Measurements from ENCODE around the gene PPP2R2C. TPM values are rescaled to one million over a fixed set of nuclear protein-coding genes. Genes with fewer than 3 reads are reported as not detected.

Gene PPP2R2C
- total and polyA plus RNA-seq, 2 of the 4 experiments (the other 2 are of a cell fraction): 0.03 TPM; not detected in 1

- no peak overlapping the region for H4K91ac ChIP-seq (ENCODE audit: insufficient read depth, low read depth, low read length)
- H3K79me1 ChIP-seq (ENCODE audit: low read depth in 1 of 2, low read length in 2 of 2): no peaks in the 10 kb centered on the region
- no peaks in the 10 kb centered on the region for H3K9me1 ChIP-seq (ENCODE audit: insufficient read depth, low read length)
- in situ Hi-C loops (cut with MboI; ENCODE audit: low sequenced_read_pairs) (no loop called here), dilution Hi-C loops (cut with HindIII; ENCODE audit: low sequenced_read_pairs, unreplicated experiment) (no loop called here), intact Hi-C loops (cut with micrococcal nuclease) (no loop called here)
- H3K23ac ChIP-seq (ENCODE audit: low read depth, low read length): no peak overlapping the region
- H3K14ac ChIP-seq (replicated peaks; ENCODE audit: low read depth, low read length): no peak overlapping the region
- no peak overlapping the region for H3K18ac ChIP-seq (ENCODE audit: low read depth, low read length)
- H2AK9ac ChIP-seq (replicated peaks; ENCODE audit: low read depth, low read length, poor library complexity): no peak overlapping the region
- H3K4me2 ChIP-seq (ENCODE audit: low read depth, low read length): no peak overlapping the region; the same call in 1 of the 2 replicates
- ChIA-PET POLR2A (ENCODE audit: unreplicated experiment) (no interaction called here), CTCF (no interaction called here)
- H2BK20ac ChIP-seq (ENCODE audit: low read depth, low read length): no peak overlapping the region
- BruUV-seq (replicated peaks): no TSS peak
- no peak overlapping the region for H3K4me3 ChIP-seq (ENCODE audit: insufficient read depth, low read depth, low read length)
- DNase-seq (peak; percentile 7), ATAC-seq (ENCODE audit: low read depth) (peak; percentile 75)
- H3K4me1 ChIP-seq (ENCODE audit: control insufficient read depth, insufficient read depth, low read length): no peaks in the 10 kb centered on the region
- H3K4ac ChIP-seq (ENCODE audit: low read depth, low read length): no peak overlapping the region
- no peak overlapping the region for H4K8ac ChIP-seq (ENCODE audit: low read depth in 2 of 2, low read length in 2 of 2)
- no peak overlapping the region for H2BK120ac ChIP-seq (ENCODE audit: low read depth, low read length)
- no peak overlapping the region for H3K9ac ChIP-seq (ENCODE audit: low read depth, low read length)
- 1% methylated on average over 44 of the region's 85 CpGs; no CpG with 5 or more reads in 1 of the 2 experiments for WGBS, 2 experiments (ENCODE audit: extremely low coverage in 2 of 2, insufficient read length in 1 of 2)
- no peak overlapping the region for H2BK5ac ChIP-seq (ENCODE audit: low read depth, low read length, poor library complexity, severe bottlenecking)
- H3K36me3 ChIP-seq (ENCODE audit: control insufficient read depth, insufficient read depth, low read length): no peaks in the 10 kb centered on the region
- H3K9me3 ChIP-seq (ENCODE audit: control insufficient read depth, insufficient read depth, low read length): no peaks in the 10 kb centered on the region
- no peaks in the 10 kb centered on the region for H4K20me1 ChIP-seq (ENCODE audit: insufficient read depth, low read length)
- peak overlapping the region; percentile 85 for H2AFZ ChIP-seq (replicated peaks; ENCODE audit: low read length, poor library complexity)
- H4K5ac ChIP-seq (ENCODE audit: low read depth, low read length): no peak overlapping the region
- no peak overlapping the region for H3K56ac ChIP-seq (ENCODE audit: extremely low read depth, insufficient read depth, low read length)
- H3K27me3 ChIP-seq (ENCODE audit: control insufficient read depth, insufficient read depth, low read length): peaks cover 45% of the 10 kb centered on the region
- H2BK15ac ChIP-seq (ENCODE audit: low read depth, low read length): no peak overlapping the region
- H3K27ac ChIP-seq (ENCODE audit: insufficient read depth, low read length): no peak overlapping the region
- no peak overlapping the region for H2AK5ac ChIP-seq (ENCODE audit: low read depth, low read length)
- TF ChIP-seq NFE2L2 (IDR thresholded peaks at IDR 0.05; ENCODE audit: low read depth, low read length): peak; percentile 72
- no peak for TF ChIP-seq SMC3 (IDR thresholded peaks at IDR 0.05; ENCODE audit: low read depth, low read length)
Observed at GRCh38 chr4:6470502-6471306, 1.7 kb downstream of the PPP2R2C start.

All from IMR-90 (cell line).